Ecto neural progenitor cell (in vitro differentiated cells): ENCODE measurements around the gene SMIM10L1.
A peak's percentile ranks its signal among the peaks of the same experiment; 100 is the strongest.

Experiments used
- DNase-seq: peaks from one replicate; pipeline ENCODE4 v3.0.0-alpha.2; 2018; ENCODE audit warnings: low spot score

The SMIM10L1 gene

GRCh38 chr12:11186837-11187236 is 15.8 kb downstream of the SMIM10L1 start, which contains the start of gene TAS2R42:
TAS2R42 (minus strand) TSS chr12:11186937; CDS start chr12:11186937, 0 bp downstream.
- DNase-seq = no peak

GRCh38 chr12:11202811-11203210 is 31.8 kb downstream of the SMIM10L1 start:
- no peak for DNase-seq

- DNase-seq = no peak
Observed at GRCh38 chr12:11204173-11204572, 33.2 kb downstream of the SMIM10L1 start.

- DNase-seq = peak; percentile 47
Observed at GRCh38 chr12:11209113-11209512, 38.1 kb downstream of the SMIM10L1 start.
